ENCODE results near the gene MEOX2. TPM values are rescaled to one million over a fixed set of nuclear protein-coding genes. Genes with fewer than 3 reads are reported as not detected.

MEOX2 gene
- polyA plus RNA-seq, 1 of the 3 experiments (the other 2 are of a cell fraction): not detected

GRCh38 chr7:15612205-15612604 is 74.3 kb downstream of the MEOX2 start:
- no peaks in the 10 kb centered on the region for H3K9me2 ChIP-seq
- WGBS (ENCODE audit: low lambda C conversion rate): 2% methylated on average over 8 of the region's 8 CpGs
- no peak for TF ChIP-seq USF1 (IDR thresholded peaks at IDR 0.05; ENCODE audit: borderline replicate concordance, low read depth)
- TF ChIP-seq SIN3A (IDR thresholded peaks at IDR 0.05; ENCODE audit: borderline replicate concordance, low read depth, low read length): no peak
- TF ChIP-seq USF2 (IDR thresholded peaks at IDR 0.05; ENCODE audit: borderline replicate concordance, low read depth, low read length): no peak
- H4K20me1 ChIP-seq (ENCODE audit: insufficient read depth): no peaks in the 10 kb centered on the region
- no peak overlapping the region; a peak in 1 of 4 replicates for H3K4me3 ChIP-seq (ENCODE audit: low read depth in 2 of 2, low read length in 1 of 2)
- H3K4me1 ChIP-seq (ENCODE audit: control insufficient read depth in 1 of 2, insufficient read depth in 2 of 2, low read depth in 1 of 2, low read length in 1 of 2): no peaks in the 10 kb centered on the region; a peak in 1 of 4 replicates
- H3K36me3 ChIP-seq (replicated peaks in 1 of 2; ENCODE audit: control insufficient read depth in 1 of 2, insufficient read depth in 2 of 2, low read length in 1 of 2): no peaks in the 10 kb centered on the region
- no peak for DNase-seq
- CTCF ChIA-PET: interaction anchor here (1.3 to 3.4 kb wide), 3 partner anchors 9 to 109 kb away, joined by 3 to 10 read pairs (median 4); no protein-coding TSS in a partner anchor
- no peak overlapping the region for H3K9ac ChIP-seq
- H3K27me3 ChIP-seq (ENCODE audit: insufficient read depth): peaks cover 11% of the 10 kb centered on the region; the same call in 1 of the 2 replicates
- H3K79me2 ChIP-seq (ENCODE audit: insufficient read depth): no peaks in the 10 kb centered on the region
- no peaks in the 10 kb centered on the region for H3K9me3 ChIP-seq
- POLR2A ChIA-PET: no interaction called here
- H3K27ac ChIP-seq (ENCODE audit: low read depth in 2 of 2, low read length in 1 of 2): no peak overlapping the region
- H3K4me2 ChIP-seq: 0 out of 2 replicates have a peak overlapping the region, but pooled peaks have one; percentile 31
- no peaks in the 10 kb centered on the region for H3F3A ChIP-seq (replicated peaks; ENCODE audit: insufficient read depth)
- no peak overlapping the region for H2AFZ ChIP-seq (ENCODE audit: low read depth)

GRCh38 chr7:15610503-15610902 is 76.0 kb downstream of the MEOX2 start:
- CTCF ChIA-PET: interaction anchor here (1.1 to 3.4 kb wide), 2 partner anchors 110 to 457 kb away, joined by 3 to 10 read pairs; no protein-coding TSS in a partner anchor
- Histone ChIP-seq H3K4me1 (ENCODE audit: control insufficient read depth in 1 of 2, insufficient read depth in 2 of 2, low read depth in 1 of 2, low read length in 1 of 2) (no peaks in the 10 kb centered on the region; a peak in 1 of 4 replicates), H3K9me3 (no peaks in the 10 kb centered on the region), H3K4me3 (ENCODE audit: low read depth in 2 of 2, low read length in 1 of 2) (peak overlapping the region in 1 of 2 experiments; percentile 0; a peak in 1 of 4 replicates), H2AFZ (ENCODE audit: low read depth) (no peak overlapping the region), H4K20me1 (ENCODE audit: insufficient read depth) (no peaks in the 10 kb centered on the region), H3F3A (replicated peaks; ENCODE audit: insufficient read depth) (no peaks in the 10 kb centered on the region), H3K27me3 (ENCODE audit: insufficient read depth) (peaks cover 11% of the 10 kb centered on the region; the same call in 1 of the 2 replicates), H3K79me2 (ENCODE audit: insufficient read depth) (no peaks in the 10 kb centered on the region), H3K4me2 (no peak overlapping the region), H3K27ac (ENCODE audit: low read depth in 2 of 2, low read length in 1 of 2) (no peak overlapping the region), H3K9ac (no peak overlapping the region), H3K36me3 (replicated peaks in 1 of 2; ENCODE audit: control insufficient read depth in 1 of 2, insufficient read depth in 2 of 2, low read length in 1 of 2) (no peaks in the 10 kb centered on the region), H3K9me2 (no peaks in the 10 kb centered on the region)
- DNase-seq: no peak
- POLR2A ChIA-PET: no interaction called here
- no peak for TF ChIP-seq RCOR1 (IDR thresholded peaks at IDR 0.05; ENCODE audit: low read length)
- no peak for TF ChIP-seq NRF1 (IDR thresholded peaks at IDR 0.05; ENCODE audit: low read depth, low read length)
- TF ChIP-seq FOSL2 (IDR thresholded peaks at IDR 0.05; ENCODE audit: borderline replicate concordance, low read depth): no peak
- no peak for TF ChIP-seq PBX3 (IDR thresholded peaks at IDR 0.05)
- TF ChIP-seq FOXM1 (IDR thresholded peaks at IDR 0.05; ENCODE audit: low read depth): no peak
- no peak for TF ChIP-seq RFX5 (IDR thresholded peaks at IDR 0.05; ENCODE audit: low read length)
- TF ChIP-seq USF2 (IDR thresholded peaks at IDR 0.05; ENCODE audit: borderline replicate concordance, low read depth, low read length): no peak
- 7% methylated on average over 2 of the region's 2 CpGs for WGBS (ENCODE audit: low lambda C conversion rate)

Measured in SK-N-SH (cell line).